IMR-90 (cell line): ENCODE measurements around the gene ISLR2. TPM values are rescaled to one million over a fixed set of nuclear protein-coding genes. Genes with fewer than 3 reads are reported as not detected.

ENCODE experiments used
- ATAC-seq: fragments of 200-7000 bp; cut with Tn5 transposase; 2 replicates; pipeline ENCODE4 v1.9.1; 2020; ENCODE audit warnings: low read depth, mild to moderate bottlenecking, moderate library complexity
- BruUV-seq: library from RNA; stranded (reverse); fragments of 400-500 nt; replicated peaks from 2 replicates; lab custom pipeline; 2021; lab: Mats Ljungman, UMichigan
- CTCF ChIA-PET: fragments of 300-600 bp; formaldehyde crosslinking; extraction: SDS; loops from one replicate; lab custom pipeline; 2021; ENCODE audit warnings: antibody characterized with exemption; lab: Yijun Ruan, JAX
- POLR2A ChIA-PET: fragments of 300-600 bp; sonication (Branson Sonifier 250); formaldehyde crosslinking; loops from one replicate; lab custom pipeline; 2022; ENCODE audit warnings: antibody characterized with exemption; ENCODE audit not compliant: unreplicated experiment; lab: Charles Lee
- DNase-seq: peaks from one replicate; pipeline ENCODE4 v3.0.0; 2013
- H2AFZ ChIP-seq: replicated peaks from 2 replicates; pipeline ENCODE3; 2013; ENCODE audit warnings: low read length, mild to moderate bottlenecking; ENCODE audit not compliant: poor library complexity
- H2AK5ac ChIP-seq: 2 replicates; pipeline ENCODE4 v1.6.1; 2013; ENCODE audit warnings: low read depth, low read length, inconsistent platforms
- H2AK9ac ChIP-seq: replicated peaks from 2 replicates; pipeline ENCODE3; 2013; ENCODE audit warnings: mild to moderate bottlenecking, low read depth, low read length, moderate library complexity; ENCODE audit not compliant: poor library complexity
- H2BK120ac ChIP-seq: 2 replicates; pipeline ENCODE4 v1.6.1; 2013; ENCODE audit warnings: low read depth, low read length, inconsistent platforms
- H2BK15ac ChIP-seq: 3 replicates; pipeline ENCODE4 v1.6.1; 2013; ENCODE audit warnings: low read depth, low read length, inconsistent platforms
- H2BK20ac ChIP-seq: 2 replicates; pipeline ENCODE4 v1.6.1; 2013; ENCODE audit warnings: low read depth, mild to moderate bottlenecking, inconsistent platforms, low read length, moderate library complexity
- H2BK5ac ChIP-seq: 2 replicates; pipeline ENCODE4 v1.6.1; 2013; ENCODE audit warnings: mild to moderate bottlenecking, low read depth, low read length, inconsistent platforms; ENCODE audit not compliant: poor library complexity, severe bottlenecking
- H3K14ac ChIP-seq: replicated peaks from 2 replicates; pipeline ENCODE4 v1.6.1; 2013; ENCODE audit warnings: low read depth, low read length, inconsistent platforms
- H3K18ac ChIP-seq: 2 replicates; pipeline ENCODE4 v1.6.1; 2013; ENCODE audit warnings: low read depth, low read length, control low read depth
- H3K23ac ChIP-seq: 2 replicates; pipeline ENCODE4 v1.6.1; 2013; ENCODE audit warnings: low read depth, low read length, inconsistent platforms
- H3K27ac ChIP-seq: 2 replicates; pipeline ENCODE4 v1.5.1; 2013; ENCODE audit warnings: mild to moderate bottlenecking, control low read depth, low read length; ENCODE audit not compliant: insufficient read depth
- H3K27me3 ChIP-seq: 2 replicates; pipeline ENCODE4 v1.6.1; 2013; ENCODE audit warnings: low read length; ENCODE audit not compliant: control insufficient read depth, insufficient read depth
- H3K36me3 ChIP-seq: 2 replicates; pipeline ENCODE4 v1.6.1; 2013; ENCODE audit warnings: low read length, mixed read lengths; ENCODE audit not compliant: control insufficient read depth, insufficient read depth
- H3K4ac ChIP-seq: 2 replicates; pipeline ENCODE4 v1.6.1; 2013; ENCODE audit warnings: low read depth, low read length, inconsistent platforms
- H3K4me1 ChIP-seq: 2 replicates; pipeline ENCODE4 v1.6.1; 2013; ENCODE audit warnings: low read length, mixed read lengths; ENCODE audit not compliant: control insufficient read depth, insufficient read depth
- H3K4me2 ChIP-seq: 2 replicates; pipeline ENCODE4 v1.6.1; 2013; ENCODE audit warnings: low read depth, mild to moderate bottlenecking, control low read depth, low read length, moderate library complexity
- H3K4me3 ChIP-seq: 2 replicates; pipeline ENCODE4 v1.5.1; 2013; ENCODE audit warnings: low read depth, mild to moderate bottlenecking, control low read depth, low read length, moderate library complexity; ENCODE audit not compliant: insufficient read depth
- H3K56ac ChIP-seq: 2 replicates; pipeline ENCODE4 v1.6.1; 2013; ENCODE audit warnings: low read length, inconsistent platforms; ENCODE audit not compliant: insufficient read depth; ENCODE audit errors: extremely low read depth
- H3K79me1 ChIP-seq, 2 experiments: 2 replicates each; pipeline ENCODE4 v1.6.1; 2013; ENCODE audit warnings: low read length in 2 of 2, inconsistent platforms in 1 of 2, low read depth in 1 of 2
- H3K9ac ChIP-seq: 2 replicates; pipeline ENCODE4 v1.6.1; 2013; ENCODE audit warnings: low read depth, low read length, control low read depth
- H3K9me1 ChIP-seq: 2 replicates; pipeline ENCODE4 v1.6.1; 2013; ENCODE audit warnings: low read length, inconsistent platforms; ENCODE audit not compliant: insufficient read depth
- H3K9me3 ChIP-seq: 2 replicates; pipeline ENCODE4 v1.6.1; 2013; ENCODE audit warnings: low read length; ENCODE audit not compliant: control insufficient read depth, insufficient read depth
- H4K20me1 ChIP-seq: 2 replicates; pipeline ENCODE4 v1.6.1; 2013; ENCODE audit warnings: low read length, inconsistent platforms; ENCODE audit not compliant: insufficient read depth
- H4K5ac ChIP-seq: 2 replicates; pipeline ENCODE4 v1.6.1; 2013; ENCODE audit warnings: mild to moderate bottlenecking, low read depth, low read length, control low read depth
- H4K8ac ChIP-seq, 2 experiments: 2 replicates each; pipeline ENCODE4 v1.6.1; 2013; ENCODE audit warnings: low read depth in 2 of 2, low read length in 2 of 2, control low read depth in 1 of 2, inconsistent platforms in 1 of 2
- H4K91ac ChIP-seq: 2 replicates; pipeline ENCODE4 v1.6.1; 2013; ENCODE audit warnings: low read depth, low read length, inconsistent platforms; ENCODE audit not compliant: insufficient read depth
- CHD1 ChIP-seq: IDR thresholded peaks from 2 replicates; pipeline ENCODE4 v1.6.1; 2012; ENCODE audit warnings: low read depth, low read length, improper control_type of control experiment
- MAFK ChIP-seq: IDR thresholded peaks from 2 replicates; pipeline ENCODE4 v1.6.1; 2012; ENCODE audit warnings: low read depth, low read length, improper control_type of control experiment
- MAZ ChIP-seq: IDR thresholded peaks from 2 replicates; pipeline ENCODE4 v1.6.1; 2012; ENCODE audit warnings: low read depth, mild to moderate bottlenecking, low read length, improper control_type of control experiment, moderate library complexity, borderline replicate concordance
- NFE2L2 ChIP-seq: fragments of 150-350 bp; IDR thresholded peaks from 2 replicates; pipeline ENCODE4 v1.6.1; 2016; ENCODE audit warnings: low read depth, mild to moderate bottlenecking, low read length
- RAD21 ChIP-seq: IDR thresholded peaks from 2 replicates; pipeline ENCODE4 v1.6.1; 2012; ENCODE audit warnings: low read length, improper control_type of control experiment
- RCOR1 ChIP-seq: IDR thresholded peaks from 2 replicates; pipeline ENCODE4 v1.6.1; 2012; ENCODE audit warnings: mild to moderate bottlenecking, low read length, improper control_type of control experiment; ENCODE audit not compliant: insufficient replicate concordance
- RFX5 ChIP-seq: IDR thresholded peaks from 2 replicates; pipeline ENCODE4 v1.8.0; 2012; ENCODE audit warnings: low read depth, mild to moderate bottlenecking, low read length, moderate library complexity
- SMC3 ChIP-seq: fragments of 150-350 bp; IDR thresholded peaks from 2 replicates; pipeline ENCODE4 v1.6.1; 2016; ENCODE audit warnings: low read depth, mild to moderate bottlenecking, antibody characterized with exemption, low read length, moderate library complexity
- WGBS, 2 experiments: methylation state at CpG; one replicate each; pipeline versions ENCODE4 v1.1.5 to v1.1.7; 2013; ENCODE audit warnings: missing lambda C conversion rate in 2 of 2; ENCODE audit not compliant: insufficient read length in 1 of 2; ENCODE audit errors: extremely low coverage in 2 of 2; 5-methylcytosine and 5-hydroxymethylcytosine counted together
- dilution Hi-C: fragments of 300-500 bp; cut with HindIII; formaldehyde crosslinking; loops from one replicate; pipeline ENCODE4 v1.14.3; 2018; ENCODE audit warnings: low sequenced_read_pairs; ENCODE audit not compliant: unreplicated experiment
- in situ Hi-C: fragments of 300-500 bp; cut with MboI; formaldehyde crosslinking; loops from 3 replicates; pipeline ENCODE4 v1.14.3; 2019; ENCODE audit warnings: low sequenced_read_pairs, inconsistent platforms, mixed read lengths
- intact Hi-C: fragments of 100-400 bp; cut with micrococcal nuclease; formaldehyde crosslinking; loops from 2 replicates; pipeline ENCODE4 v1.10.0; 2022
- polyA plus RNA-seq, 3 experiments: library from polyadenylated mRNA; depleted of rRNA; stranded (reverse); fragments of >200 nt; gene quantifications; 2 replicates each; pipeline ENCODE4 v1.2.3, GENCODE V29; 2012; ENCODE audit warnings: low replicate concordance in 1 of 3
- total RNA-seq: library from RNA; depleted of rRNA; stranded (reverse); fragments of >200 nt; gene quantifications from 2 replicates; pipeline ENCODE4 v1.2.3, GENCODE V29; 2012
- TF ChIP-seq, protein P1 (sequence below): fragments of 150-350 bp; IDR thresholded peaks from 2 replicates; pipeline ENCODE4 v1.6.1; 2017; ENCODE audit warnings: mild to moderate bottlenecking, antibody characterized with exemption, low read length, low read depth
- TF ChIP-seq, protein P2 (sequence below): conservative IDR thresholded peaks from 2 replicates; pipeline ENCODE4 v1.5.1; 2012; ENCODE audit warnings: mild to moderate bottlenecking, low read depth, low read length, improper control_type of control experiment

The ISLR2 gene
- total and polyA plus RNA-seq, 2 of the 4 experiments (the other 2 are of a cell fraction), result not detected

DNA sequence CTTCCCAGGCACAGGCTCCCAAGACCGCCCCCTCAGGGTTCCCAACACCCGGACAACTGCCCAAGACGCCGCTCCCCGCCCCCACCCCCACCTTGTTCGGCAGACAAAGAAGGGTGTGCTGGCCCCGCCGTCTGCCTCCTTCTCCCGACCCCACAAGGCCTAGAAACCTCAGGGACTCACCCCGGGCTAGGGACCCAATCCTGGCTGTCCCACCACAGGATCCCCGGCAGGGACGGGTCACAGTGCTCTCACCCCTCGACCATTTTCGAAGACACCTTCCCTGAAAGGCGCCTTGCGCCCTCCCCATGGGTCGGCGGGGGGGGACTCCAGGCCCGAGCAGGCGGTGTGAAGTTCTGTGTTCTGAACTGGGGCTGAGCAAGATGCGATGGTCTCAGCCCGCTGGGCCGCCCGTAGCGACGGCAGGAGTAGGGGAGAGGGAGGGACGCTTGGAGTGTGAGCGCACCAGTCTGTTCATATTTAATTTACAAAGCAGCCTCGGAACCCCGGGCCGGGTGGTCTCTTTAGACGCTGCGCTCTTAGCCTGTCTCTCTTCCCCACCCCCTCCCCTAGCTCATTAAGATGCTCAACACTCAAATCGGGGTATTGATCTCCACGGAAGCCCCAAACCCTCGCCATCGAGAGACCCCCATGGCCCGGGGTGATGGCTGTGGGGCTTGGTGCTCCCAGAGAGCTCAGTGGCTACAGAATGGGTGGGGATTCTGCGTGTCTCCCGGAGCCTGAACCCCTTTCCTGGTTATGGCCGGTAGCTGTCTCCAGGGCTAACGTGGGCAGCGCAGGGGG, 1.4 kb upstream of the ISLR2 start:
- H3K27me3 ChIP-seq, result peaks cover 89% of the 10 kb centered on the region
- in situ Hi-C loops (loop anchor here (5.0 kb wide), 2 partner anchors 72 to 178 kb away; no protein-coding TSS in a partner anchor), intact Hi-C loops (no loop called here), dilution Hi-C loops (no loop called here)
- H3K79me1 ChIP-seq, result no peaks in the 10 kb centered on the region
- no peak overlapping the region for H3K4me3 ChIP-seq
- no peak overlapping the region for H3K23ac ChIP-seq
- H2AFZ ChIP-seq, result peak overlapping the region; percentile 10
- no peak overlapping the region for H3K14ac ChIP-seq
- H2BK5ac ChIP-seq, result no peak overlapping the region
- no peak overlapping the region for H3K4ac ChIP-seq
- H2AK5ac ChIP-seq, result no peak overlapping the region
- DNase-seq, result no peak
- H3K27ac ChIP-seq, result no peak overlapping the region
- no peak overlapping the region for H4K5ac ChIP-seq
- no peak overlapping the region for H4K8ac ChIP-seq
- H3K4me1 ChIP-seq, result no peaks in the 10 kb centered on the region; the same call in 1 of the 2 replicates
- 4% methylated on average over 10 of the region's 43 CpGs; no CpG with 5 or more reads in 1 of the 2 experiments for WGBS, 2 experiments
- no peak overlapping the region for H3K9ac ChIP-seq
- POLR2A ChIA-PET, result no interaction called here
- no peak for ATAC-seq
- H4K91ac ChIP-seq, result no peak overlapping the region
- H2BK120ac ChIP-seq, result no peak overlapping the region
- H3K4me2 ChIP-seq, result no peak overlapping the region
- no peak overlapping the region for H3K18ac ChIP-seq
- H3K56ac ChIP-seq, result no peak overlapping the region
- 0 out of 2 replicates have a peak, but pooled peaks cover 2% of the 10 kb centered on the region for H3K9me1 ChIP-seq
- peaks cover 8% of the 10 kb centered on the region for H3K9me3 ChIP-seq
- no peak overlapping the region for H2BK20ac ChIP-seq
- H2AK9ac ChIP-seq, result peak overlapping the region; percentile 12
- no peak overlapping the region for H2BK15ac ChIP-seq
- H3K36me3 ChIP-seq, result no peaks in the 10 kb centered on the region
- BruUV-seq, result no TSS peak
- CTCF ChIA-PET, result interaction anchor here (0.6 to 1.7 kb wide), 4 partner anchors 101 to 192 kb away, joined by 3 to 8 read pairs (median 5); no protein-coding TSS in a partner anchor
- peaks cover 14% of the 10 kb centered on the region; the same call in 1 of the 2 replicates for H4K20me1 ChIP-seq
- TF ChIP-seq, protein P1, sequence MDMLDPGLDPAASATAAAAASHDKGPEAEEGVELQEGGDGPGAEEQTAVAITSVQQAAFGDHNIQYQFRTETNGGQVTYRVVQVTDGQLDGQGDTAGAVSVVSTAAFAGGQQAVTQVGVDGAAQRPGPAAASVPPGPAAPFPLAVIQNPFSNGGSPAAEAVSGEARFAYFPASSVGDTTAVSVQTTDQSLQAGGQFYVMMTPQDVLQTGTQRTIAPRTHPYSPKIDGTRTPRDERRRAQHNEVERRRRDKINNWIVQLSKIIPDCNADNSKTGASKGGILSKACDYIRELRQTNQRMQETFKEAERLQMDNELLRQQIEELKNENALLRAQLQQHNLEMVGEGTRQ, result no peak
- TF ChIP-seq MAZ, result no peak
- TF ChIP-seq RFX5, result no peak
- TF ChIP-seq, protein P2, sequence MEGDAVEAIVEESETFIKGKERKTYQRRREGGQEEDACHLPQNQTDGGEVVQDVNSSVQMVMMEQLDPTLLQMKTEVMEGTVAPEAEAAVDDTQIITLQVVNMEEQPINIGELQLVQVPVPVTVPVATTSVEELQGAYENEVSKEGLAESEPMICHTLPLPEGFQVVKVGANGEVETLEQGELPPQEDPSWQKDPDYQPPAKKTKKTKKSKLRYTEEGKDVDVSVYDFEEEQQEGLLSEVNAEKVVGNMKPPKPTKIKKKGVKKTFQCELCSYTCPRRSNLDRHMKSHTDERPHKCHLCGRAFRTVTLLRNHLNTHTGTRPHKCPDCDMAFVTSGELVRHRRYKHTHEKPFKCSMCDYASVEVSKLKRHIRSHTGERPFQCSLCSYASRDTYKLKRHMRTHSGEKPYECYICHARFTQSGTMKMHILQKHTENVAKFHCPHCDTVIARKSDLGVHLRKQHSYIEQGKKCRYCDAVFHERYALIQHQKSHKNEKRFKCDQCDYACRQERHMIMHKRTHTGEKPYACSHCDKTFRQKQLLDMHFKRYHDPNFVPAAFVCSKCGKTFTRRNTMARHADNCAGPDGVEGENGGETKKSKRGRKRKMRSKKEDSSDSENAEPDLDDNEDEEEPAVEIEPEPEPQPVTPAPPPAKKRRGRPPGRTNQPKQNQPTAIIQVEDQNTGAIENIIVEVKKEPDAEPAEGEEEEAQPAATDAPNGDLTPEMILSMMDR, result no peak
- TF ChIP-seq RAD21, result no peak
- no peak for TF ChIP-seq RCOR1
- no peak for TF ChIP-seq SMC3
- no peak for TF ChIP-seq NFE2L2
- TF ChIP-seq CHD1, result no peak
- TF ChIP-seq MAFK, result no peak
